Lower leg skin (tissue), 4 donors: ENCODE results near the gene APOBEC3B. TPM values are rescaled to one million over a fixed set of nuclear protein-coding genes. Genes with fewer than 3 reads are reported as not detected.

Experiments
- DNase-seq, 2 donors: peaks; one replicate each; pipeline ENCODE4 v3.0.0-alpha.2; 2019; ENCODE audit warnings: low spot score in 2 of 2
- H3K4me3 ChIP-seq: fragments of 200-600 bp; sonication (generic); 2 replicates; pipeline ENCODE4 v1.5.1; 2017; ENCODE audit warnings: mild to moderate bottlenecking, low read depth; ENCODE audit not compliant: poor library complexity, severe bottlenecking
- POLR2A ChIP-seq, 2 donors: fragments of 450-650 bp; IDR thresholded peaks; one replicate each; pipeline ENCODE4 v1.6.1; 2016 to 2017; ENCODE audit warnings: antibody characterized with exemption in 2 of 2, mild to moderate bottlenecking in 1 of 2, moderate library complexity in 1 of 2
- WGBS, 2 donors: methylation state at CpG; one replicate each; pipeline ENCODE4 v1.1.5; 2018; 5-methylcytosine and 5-hydroxymethylcytosine counted together
- intact Hi-C: fragments of 100-400 bp; cut with DNase I; formaldehyde crosslinking; loops from one replicate; pipeline ENCODE4 v1.15.0; 2023; ENCODE audit warnings: low total_unique reads
- total RNA-seq, 4 donors: library from RNA; depleted of rRNA; stranded (reverse); fragments of >200 nt; gene quantifications; one replicate each; pipeline ENCODE4 v1.1.0, GENCODE V29; 2016
- TF ChIP-seq, protein P1 (sequence below), 3 donors: fragments of 450-650 bp; IDR thresholded peaks; one replicate each; pipeline ENCODE4 v1.5.1; 2016; ENCODE audit warnings: antibody characterized with exemption in 3 of 3, mild to moderate bottlenecking in 3 of 3, moderate library complexity in 2 of 3

Gene APOBEC3B
- total RNA-seq, 4 donors from 2014 or later: 0.15 to 2.4 (median 0.21) TPM; not detected in 1

DNA sequence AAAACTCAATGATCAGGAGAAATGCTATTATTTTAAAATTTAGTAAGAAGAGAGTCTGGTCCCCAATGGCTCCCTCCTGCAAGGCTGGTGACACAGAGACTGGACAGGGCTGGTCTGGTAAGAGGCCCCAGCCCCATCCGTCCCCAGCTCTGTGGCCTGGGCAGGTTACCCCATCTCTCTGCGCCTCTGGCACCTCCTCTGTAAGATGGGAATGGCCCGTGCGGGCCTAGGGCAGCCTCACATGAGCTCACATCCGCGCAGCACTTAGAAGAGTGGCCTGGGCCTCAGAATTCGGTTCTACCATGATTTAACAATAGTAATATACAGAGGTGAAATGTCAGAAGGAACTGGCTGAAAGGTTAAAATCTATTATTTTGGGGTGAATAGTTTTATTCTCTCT is 59.8 kb downstream of the APOBEC3B start:
- TF ChIP-seq, protein P1, sequence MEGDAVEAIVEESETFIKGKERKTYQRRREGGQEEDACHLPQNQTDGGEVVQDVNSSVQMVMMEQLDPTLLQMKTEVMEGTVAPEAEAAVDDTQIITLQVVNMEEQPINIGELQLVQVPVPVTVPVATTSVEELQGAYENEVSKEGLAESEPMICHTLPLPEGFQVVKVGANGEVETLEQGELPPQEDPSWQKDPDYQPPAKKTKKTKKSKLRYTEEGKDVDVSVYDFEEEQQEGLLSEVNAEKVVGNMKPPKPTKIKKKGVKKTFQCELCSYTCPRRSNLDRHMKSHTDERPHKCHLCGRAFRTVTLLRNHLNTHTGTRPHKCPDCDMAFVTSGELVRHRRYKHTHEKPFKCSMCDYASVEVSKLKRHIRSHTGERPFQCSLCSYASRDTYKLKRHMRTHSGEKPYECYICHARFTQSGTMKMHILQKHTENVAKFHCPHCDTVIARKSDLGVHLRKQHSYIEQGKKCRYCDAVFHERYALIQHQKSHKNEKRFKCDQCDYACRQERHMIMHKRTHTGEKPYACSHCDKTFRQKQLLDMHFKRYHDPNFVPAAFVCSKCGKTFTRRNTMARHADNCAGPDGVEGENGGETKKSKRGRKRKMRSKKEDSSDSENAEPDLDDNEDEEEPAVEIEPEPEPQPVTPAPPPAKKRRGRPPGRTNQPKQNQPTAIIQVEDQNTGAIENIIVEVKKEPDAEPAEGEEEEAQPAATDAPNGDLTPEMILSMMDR (IDR thresholded peaks at IDR 0.05): no peak
- no peak for TF ChIP-seq POLR2A (IDR thresholded peaks at IDR 0.05)
- DNase-seq: no peak
- intact Hi-C loops: no loop called here
- WGBS, 2 donors: 90 to 95% methylated on average over 7 of the region's 7 CpGs
- H3K4me3 ChIP-seq: no peak overlapping the region

Other genes starting within 250 kb of the APOBEC3B start
- gene SUN2, start 226.3 kb upstream of the APOBEC3B start, total RNA-seq: 100 to 1,000 TPM; 231 to 344 (median 282) TPM
- 10 to 100 TPM; 15.3 to 24.2 (median 23.7) TPM for gene DNAL4, start 188.2 kb upstream of the APOBEC3B start, total RNA-seq
- 1 to 10 TPM in 2 of 4 donors, under 1 TPM in 2; 0.34 to 4.6 (median 1.7) TPM for gene NPTXR, start 138.3 kb upstream of the APOBEC3B start, total RNA-seq
- gene CBX6, start 110.1 kb upstream of the APOBEC3B start, total RNA-seq: 10 to 100 TPM in 2 of 4 donors, 1 to 10 TPM in 2; 5.1 to 20.0 (median 13.9) TPM
- gene APOBEC3A, start 24.7 kb upstream of the APOBEC3B start, total RNA-seq: under 1 TPM in 2 of 4 donors, not detected in 2; 0.29 to 0.39 TPM
- 1 to 10 TPM; 4.6 to 8.0 (median 6.8) TPM for gene APOBEC3C, start 31.9 kb downstream of the APOBEC3B start, total RNA-seq
- gene APOBEC3D, start 38.8 kb downstream of the APOBEC3B start, total RNA-seq: under 1 TPM in 3 of 4 donors, not detected in 1; 0.32 to 0.78 (median 0.59) TPM
- 1 to 10 TPM in 1 of 4 donors, under 1 TPM in 2, not detected in 1; 0.30 to 4.0 (median 0.86) TPM for gene APOBEC3F, start 58.5 kb downstream of the APOBEC3B start, total RNA-seq
- 1 to 10 TPM; 1.1 to 3.9 (median 1.9) TPM for gene APOBEC3G, start 94.9 kb downstream of the APOBEC3B start, total RNA-seq
- not detected for gene APOBEC3H, start 114.9 kb downstream of the APOBEC3B start, total RNA-seq
- gene CBX7, start 170.3 kb downstream of the APOBEC3B start, total RNA-seq: 100 to 1,000 TPM in 1 of 4 donors, 10 to 100 TPM in 3; 47.6 to 108 (median 64.8) TPM